WI38 (cell line): ENCODE results near the gene GJD3.
"Not testable (repeated sequence)": the region's sequence is repeated elsewhere in the genome, so short reads cannot be mapped to it uniquely, and the experiment has no call there.

Experiments used
- H3K4me3 ChIP-seq: 2 replicates; pipeline ENCODE4 v1.5.1; 2011; ENCODE audit warnings: low read depth, mild to moderate bottlenecking, control low read depth, low read length
- CTCF ChIP-seq: IDR thresholded peaks from 2 replicates; pipeline ENCODE4 v1.5.1; 2012; ENCODE audit warnings: low read depth, mild to moderate bottlenecking, control low read depth, low read length

The GJD3 gene

GRCh38 chr17:40373999-40374398 is 9.5 kb upstream of the GJD3 start:
- no peak for TF ChIP-seq CTCF
- no peak overlapping the region for H3K4me3 ChIP-seq

- TF ChIP-seq CTCF, result no peak
- no peak overlapping the region for H3K4me3 ChIP-seq
Measured at GRCh38 chr17:40373324-40373723, 8.8 kb upstream of the GJD3 start.

- H3K4me3 ChIP-seq, result not testable (repeated sequence)
Measured at GRCh38 chr17:40372644-40373043, 8.1 kb upstream of the GJD3 start.

- no peak for TF ChIP-seq CTCF
- no peak overlapping the region for H3K4me3 ChIP-seq
Measured at GRCh38 chr17:40372031-40372430, 7.5 kb upstream of the GJD3 start.

- no peak overlapping the region for H3K4me3 ChIP-seq
- TF ChIP-seq CTCF, result no peak
Measured at GRCh38 chr17:40371261-40371929, 6.9 kb upstream of the GJD3 start.

- no peak overlapping the region for H3K4me3 ChIP-seq
- no peak for TF ChIP-seq CTCF
Measured at GRCh38 chr17:40369923-40370322, 5.4 kb upstream of the GJD3 start.

- H3K4me3 ChIP-seq, result not testable (repeated sequence)
Measured at GRCh38 chr17:40367728-40368127, 3.2 kb upstream of the GJD3 start.

GRCh38 chr17:40366861-40367518 is 2.5 kb upstream of the GJD3 start:
- TF ChIP-seq CTCF, result no peak
- H3K4me3 ChIP-seq, result no peak overlapping the region
